Psoas muscle (tissue), 8 donors: ENCODE measurements around the gene CEL. TPM values are rescaled to one million over a fixed set of nuclear protein-coding genes. Genes with fewer than 3 reads are reported as not detected.

Experiments used
- ATAC-seq, 4 donors: fragments of 200-7000 bp; cut with Tn5 transposase; one replicate each; pipeline ENCODE4 v1.9.1; 2020; ENCODE audit warnings: moderate library complexity in 3 of 4, mild to moderate bottlenecking in 2 of 4
- DNase-seq, 2 donors: peaks; one replicate each; pipeline ENCODE4 v3.0.0-alpha.2; 2020
- H3K27ac ChIP-seq: fragments of 200-600 bp; one replicate; pipeline ENCODE4 v1.8.0; 2022
- H3K27me3 ChIP-seq, 3 donors: fragments of 200-600 bp in 1 of 3; one replicate each; pipeline versions ENCODE4 v1.6.1 to v1.8.0; 2013 to 2022; ENCODE audit warnings: low read length in 2 of 3, mild to moderate bottlenecking in 2 of 3, moderate library complexity in 1 of 3; ENCODE audit not compliant: insufficient read depth in 3 of 3
- H3K36me3 ChIP-seq, 2 donors: fragments of 200-600 bp in 1 of 2; one replicate each; pipeline versions ENCODE4 v1.6.1 to v1.8.0; 2013 to 2022; ENCODE audit warnings: low read depth in 1 of 2, mild to moderate bottlenecking in 1 of 2, moderate library complexity in 1 of 2; ENCODE audit not compliant: insufficient read depth in 1 of 2
- H3K4me1 ChIP-seq: fragments of 200-600 bp; one replicate; pipeline ENCODE4 v1.8.0; 2022
- H3K4me3 ChIP-seq: fragments of 200-600 bp; one replicate; pipeline ENCODE4 v1.8.0; 2022; ENCODE audit warnings: mild to moderate bottlenecking
- H3K9me3 ChIP-seq: fragments of 200-600 bp; one replicate; pipeline ENCODE4 v1.8.0; 2022
- WGBS, 3 donors: extraction: QIAGEN DNeasy Blood & Tissue Kit; methylation state at CpG; one replicate each; pipeline versions ENCODE4 v1.1.6 to v1.1.7; 2013; 5-methylcytosine and 5-hydroxymethylcytosine counted together
- intact Hi-C, 2 donors: fragments of 100-400 bp; cut with DNase I; formaldehyde crosslinking; loops; one replicate each; pipeline versions ENCODE4 v1.11.0 to v1.14.2; 2022
- polyA plus RNA-seq, 3 donors: library from polyadenylated mRNA; stranded (reverse); fragments of 200-250 nt; gene quantifications; one replicate each; pipeline ENCODE4 v1.2.3, GENCODE V29; 2013
- total RNA-seq, 4 donors: library from RNA; stranded (reverse); fragmentation: NEBNext Ultra II Directional in 2 of 4; extraction: Animal tissue kit (Norgen Biotek cat#: 25700) in 2 of 4; gene quantifications; one replicate each; pipeline versions ENCODE4 v1.2.1 to v1.2.4, GENCODE V29; 2021 to 2023
- TF ChIP-seq, protein P1 (sequence below): fragments of 200-600 bp; IDR thresholded peaks from one replicate; pipeline ENCODE4 v1.8.0; 2022; ENCODE audit warnings: antibody characterized with exemption
- donor health status: healthy with polysubstance abuse.
- donor health status: DM: no; HTN: no; CAD: no; lungs with moderate emphysema.
- donor health status: Bipolar disorder and iron deficiency.
- donor health status: healthy.
- donor health status: DM: yes; HTN: yes; CAD: no.
- donor health status: DM: no; HTN: no; CAD: no.
- donor health status: DM: no; HTN: no; CAD: no.
- donor health status: DM: yes; HTN: yes; CAD: no.

Gene CEL
- total and polyA plus RNA-seq, 7 donors, result 0.10 to 2.0 (median 0.42) TPM

- no peaks in the 10 kb centered on the region for H3K9me3 ChIP-seq
- DNase-seq (no peak), ATAC-seq (peak; percentile 64 to 81 (median 74))
- TF ChIP-seq, protein P1, sequence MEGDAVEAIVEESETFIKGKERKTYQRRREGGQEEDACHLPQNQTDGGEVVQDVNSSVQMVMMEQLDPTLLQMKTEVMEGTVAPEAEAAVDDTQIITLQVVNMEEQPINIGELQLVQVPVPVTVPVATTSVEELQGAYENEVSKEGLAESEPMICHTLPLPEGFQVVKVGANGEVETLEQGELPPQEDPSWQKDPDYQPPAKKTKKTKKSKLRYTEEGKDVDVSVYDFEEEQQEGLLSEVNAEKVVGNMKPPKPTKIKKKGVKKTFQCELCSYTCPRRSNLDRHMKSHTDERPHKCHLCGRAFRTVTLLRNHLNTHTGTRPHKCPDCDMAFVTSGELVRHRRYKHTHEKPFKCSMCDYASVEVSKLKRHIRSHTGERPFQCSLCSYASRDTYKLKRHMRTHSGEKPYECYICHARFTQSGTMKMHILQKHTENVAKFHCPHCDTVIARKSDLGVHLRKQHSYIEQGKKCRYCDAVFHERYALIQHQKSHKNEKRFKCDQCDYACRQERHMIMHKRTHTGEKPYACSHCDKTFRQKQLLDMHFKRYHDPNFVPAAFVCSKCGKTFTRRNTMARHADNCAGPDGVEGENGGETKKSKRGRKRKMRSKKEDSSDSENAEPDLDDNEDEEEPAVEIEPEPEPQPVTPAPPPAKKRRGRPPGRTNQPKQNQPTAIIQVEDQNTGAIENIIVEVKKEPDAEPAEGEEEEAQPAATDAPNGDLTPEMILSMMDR, result no peak
- no peak overlapping the region for H3K27ac ChIP-seq
- H3K36me3 ChIP-seq, result peaks cover 0 to 68% of the 10 kb centered on the region in 2 donors
- intact Hi-C loops, result loop anchor here in 1 of 2 donors (10.0 kb wide), 1 partner anchor 291 kb away; the partner anchor contains the start of gene SURF6
- WGBS, 3 donors, result 52 to 65% (median 55%) methylated on average over 6 of the region's 6 CpGs
- H3K27me3 ChIP-seq, result no peaks in the 10 kb centered on the region
- no peak overlapping the region for H3K4me3 ChIP-seq
- H3K4me1 ChIP-seq, result peaks cover 9% of the 10 kb centered on the region
Measured at GRCh38 chr9:133044125-133044524, 17.7 kb upstream of the CEL start.

DNA sequence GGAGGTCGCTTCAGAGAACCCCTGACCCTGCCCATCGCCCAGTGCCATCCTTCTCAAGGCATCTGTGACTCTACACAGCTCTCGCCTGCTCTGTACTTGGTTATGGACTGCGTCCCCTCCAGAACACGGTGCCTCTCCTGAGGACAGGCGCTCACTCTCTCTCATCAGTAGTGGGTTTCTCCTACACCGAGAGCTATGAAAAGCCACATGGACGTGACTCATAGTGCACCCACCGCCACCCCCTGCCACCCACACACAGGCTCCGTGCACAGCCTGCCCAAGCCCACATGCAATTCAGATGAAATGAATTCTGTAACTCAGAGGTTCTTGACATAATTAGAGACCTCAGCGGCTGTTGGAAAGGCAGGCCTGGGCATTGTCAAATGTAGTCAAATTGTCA lies 17.1 kb upstream of the CEL start:
- 92 to 95% (median 92%) methylated on average over 11 of the region's 11 CpGs for WGBS, 3 donors
- intact Hi-C loops, result loop anchor here in 1 of 2 donors (10.0 kb wide), 1 partner anchor 290 kb away; the partner anchor contains the start of gene SURF6
- peaks cover 9% of the 10 kb centered on the region for H3K4me1 ChIP-seq
- H3K27me3 ChIP-seq, result no peaks in the 10 kb centered on the region
- DNase-seq (no peak), ATAC-seq (peak in 1 of 4 donors; percentile 12)
- peaks cover 0 to 73% of the 10 kb centered on the region in 2 donors for H3K36me3 ChIP-seq
- no peaks in the 10 kb centered on the region for H3K9me3 ChIP-seq
- H3K4me3 ChIP-seq, result no peak overlapping the region
- no peak overlapping the region for H3K27ac ChIP-seq
- TF ChIP-seq, protein P1, result no peak

GRCh38 chr9:133045132-133045531 lies 16.6 kb upstream of the CEL start:
- DNase-seq, result no peak
- no peak for ATAC-seq
- TF ChIP-seq, protein P1, result no peak
- peaks cover 0 to 78% of the 10 kb centered on the region in 2 donors for H3K36me3 ChIP-seq
- intact Hi-C loops, result loop anchor here in 1 of 2 donors (10.0 kb wide), 1 partner anchor 290 kb away; the partner anchor contains the start of gene SURF6
- H3K27me3 ChIP-seq, result no peaks in the 10 kb centered on the region
- WGBS, 3 donors, result 90 to 91% (median 91%) methylated on average over 15 of the region's 15 CpGs
- H3K27ac ChIP-seq, result no peak overlapping the region
- no peak overlapping the region for H3K4me3 ChIP-seq
- H3K4me1 ChIP-seq, result peaks cover 6% of the 10 kb centered on the region
- H3K9me3 ChIP-seq, result no peaks in the 10 kb centered on the region

DNA sequence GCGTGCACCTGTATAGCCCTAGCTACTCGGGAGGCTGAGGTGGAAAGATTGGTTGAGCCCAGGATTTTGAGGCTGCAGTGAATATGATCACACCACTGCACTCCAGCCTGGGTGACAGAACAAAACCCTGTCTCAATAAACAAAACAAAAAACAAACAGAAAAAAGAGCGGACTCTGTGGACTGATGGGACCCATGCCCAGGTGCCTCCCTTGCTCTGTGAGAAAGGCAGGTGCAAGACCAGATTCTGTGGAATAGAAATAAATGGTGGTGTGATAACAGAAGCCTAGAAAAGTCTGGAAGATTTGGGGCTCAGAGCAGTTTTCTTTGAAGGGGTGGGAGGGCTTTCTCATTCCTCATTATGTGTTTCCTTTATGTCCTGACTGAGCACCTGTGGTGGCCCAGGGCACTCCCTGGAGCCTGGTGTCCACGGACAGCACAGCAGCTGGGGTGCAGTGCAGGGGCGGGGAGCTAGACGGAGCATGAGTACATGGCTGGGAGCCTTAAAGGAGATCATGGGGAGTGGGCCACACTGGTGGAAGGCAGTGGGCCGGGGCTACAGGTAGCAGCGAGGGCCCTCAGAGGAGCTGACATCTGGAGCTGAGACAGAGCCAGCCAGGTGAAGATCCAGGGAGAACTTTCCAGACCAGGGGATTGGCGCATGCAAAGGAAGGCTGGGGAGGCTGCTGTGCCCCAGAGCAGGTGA lies 15.4 kb upstream of the CEL start:
- no peaks in the 10 kb centered on the region for H3K4me1 ChIP-seq
- 92 to 95% (median 93%) methylated on average over 9 of the region's 9 CpGs for WGBS, 3 donors
- DNase-seq (no peak), ATAC-seq (no peak)
- TF ChIP-seq, protein P1, result no peak
- H3K27me3 ChIP-seq, result no peaks in the 10 kb centered on the region
- intact Hi-C loops, result loop anchor here in 1 of 2 donors (10.0 kb wide), 1 partner anchor 288 kb away; the partner anchor contains the start of gene SURF6
- H3K27ac ChIP-seq, result no peak overlapping the region
- H3K4me3 ChIP-seq, result no peak overlapping the region
- H3K9me3 ChIP-seq, result no peaks in the 10 kb centered on the region
- H3K36me3 ChIP-seq, result peaks cover 0 to 89% of the 10 kb centered on the region in 2 donors
